ENCODE data around the gene NPAS3.

NPAS3 gene

GRCh38 chr14:33357225-33358010 is 418.7 kb downstream of the NPAS3 start:
- no peak for DNase-seq (ENCODE audit: low read depth)
- H3K4me3 ChIP-seq (ENCODE audit: low read depth, low read length) = no peak overlapping the region
- in situ Hi-C loops (cut with HindIII; ENCODE audit: low sequenced_read_pairs) = no loop called here
- TF ChIP-seq CTCF (IDR thresholded peaks at IDR 0.05; ENCODE audit: low read depth, low read length, missing control alignments) = no peak

- DNase-seq (ENCODE audit: low read depth) = no peak
- in situ Hi-C loops (cut with HindIII; ENCODE audit: low sequenced_read_pairs) = no loop called here
- TF ChIP-seq CTCF (IDR thresholded peaks at IDR 0.05; ENCODE audit: low read depth, low read length, missing control alignments) = no peak
- H3K4me3 ChIP-seq (ENCODE audit: low read depth, low read length) = no peak overlapping the region
These were observed 420.7 kb downstream of the NPAS3 start for GRCh38 chr14:33359288-33359881.

- DNase-seq (ENCODE audit: low read depth) = no peak
- no peak overlapping the region for H3K4me3 ChIP-seq (ENCODE audit: low read depth, low read length)
- TF ChIP-seq CTCF (IDR thresholded peaks at IDR 0.05; ENCODE audit: low read depth, low read length, missing control alignments) = no peak
- in situ Hi-C loops (cut with HindIII; ENCODE audit: low sequenced_read_pairs) = no loop called here
These were observed 424.3 kb downstream of the NPAS3 start for GRCh38 chr14:33362934-33363333.

GRCh38 chr14:33363682-33364081 is 425.0 kb downstream of the NPAS3 start:
- in situ Hi-C loops (cut with HindIII; ENCODE audit: low sequenced_read_pairs) = no loop called here
- H3K4me3 ChIP-seq (ENCODE audit: low read depth, low read length) = no peak overlapping the region
- no peak for TF ChIP-seq CTCF (IDR thresholded peaks at IDR 0.05; ENCODE audit: low read depth, low read length, missing control alignments)
- DNase-seq (ENCODE audit: low read depth) = peak; percentile 56

GRCh38 chr14:33364466-33364865 is 425.8 kb downstream of the NPAS3 start:
- no peak for DNase-seq (ENCODE audit: low read depth)
- TF ChIP-seq CTCF (IDR thresholded peaks at IDR 0.05; ENCODE audit: low read depth, low read length, missing control alignments) = no peak
- in situ Hi-C loops (cut with HindIII; ENCODE audit: low sequenced_read_pairs) = no loop called here
- H3K4me3 ChIP-seq (ENCODE audit: low read depth, low read length) = no peak overlapping the region

- no peak for DNase-seq (ENCODE audit: low read depth)
- in situ Hi-C loops (cut with HindIII; ENCODE audit: low sequenced_read_pairs) = no loop called here
- no peak for TF ChIP-seq CTCF (IDR thresholded peaks at IDR 0.05; ENCODE audit: low read depth, low read length, missing control alignments)
- H3K4me3 ChIP-seq (ENCODE audit: low read depth, low read length) = no peak overlapping the region
These were observed 430.4 kb downstream of the NPAS3 start for GRCh38 chr14:33369041-33369440.

All from astrocyte of the cerebellum (primary cell).